HUDEP-2 (cell line): ENCODE data around the gene AJUBA.
"Not testable (repeated sequence)": the region's sequence is repeated elsewhere in the genome, so short reads cannot be mapped to it uniquely, and the experiment has no call there.

Experiments
- DNase-seq, 76 experiments: peaks; one replicate each; lab custom pipeline; 2025; ENCODE audit not compliant: unreplicated experiment in 76 of 76; lab: John Stamatoyannopoulos, UW

Gene AJUBA

DNA sequence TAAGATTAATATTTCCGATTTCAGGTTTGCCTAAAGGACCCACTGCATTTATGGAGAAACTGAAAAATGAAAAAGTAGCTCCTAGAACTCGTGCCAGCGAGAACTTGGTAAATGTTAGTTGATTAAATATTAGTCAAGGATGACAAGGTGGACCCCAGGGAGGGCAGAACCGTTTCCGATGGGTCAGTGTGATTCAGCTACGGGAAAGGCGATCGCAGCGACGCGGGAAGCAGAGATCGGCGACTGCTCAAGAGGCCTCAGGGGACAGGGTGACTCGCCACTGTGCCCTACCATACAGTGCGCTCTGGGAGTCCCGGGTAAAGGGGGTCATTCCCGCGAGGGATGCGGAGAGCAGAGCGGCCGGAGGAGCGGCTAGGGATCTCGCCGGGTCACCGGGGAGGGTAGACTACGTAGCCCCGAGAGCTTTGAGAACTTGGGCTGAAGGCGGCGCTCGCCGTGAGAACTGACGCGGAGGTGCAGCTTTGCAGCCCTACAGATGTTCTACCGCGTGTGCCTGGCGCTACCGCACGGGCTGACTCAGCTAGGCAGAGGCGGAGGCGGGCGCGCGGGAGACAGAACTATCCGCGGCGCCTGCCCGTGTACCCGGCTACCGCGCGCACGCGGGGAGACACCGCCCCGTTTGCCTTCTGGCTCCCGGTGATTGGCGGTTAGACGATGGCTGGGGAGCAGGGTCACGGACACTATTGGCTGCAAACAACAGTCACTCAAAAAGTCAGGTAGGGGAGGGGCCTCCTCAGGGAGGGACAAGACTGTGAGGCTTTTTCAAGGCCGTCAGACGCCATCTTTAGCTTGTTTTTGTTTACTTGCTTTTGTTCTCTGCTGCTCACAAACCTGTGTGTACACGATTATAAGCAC, 24.4 kb upstream of the AJUBA start:
- peak in 75 of 76 experiments; percentile 53 to 99 (median 96) for DNase-seq

DNA sequence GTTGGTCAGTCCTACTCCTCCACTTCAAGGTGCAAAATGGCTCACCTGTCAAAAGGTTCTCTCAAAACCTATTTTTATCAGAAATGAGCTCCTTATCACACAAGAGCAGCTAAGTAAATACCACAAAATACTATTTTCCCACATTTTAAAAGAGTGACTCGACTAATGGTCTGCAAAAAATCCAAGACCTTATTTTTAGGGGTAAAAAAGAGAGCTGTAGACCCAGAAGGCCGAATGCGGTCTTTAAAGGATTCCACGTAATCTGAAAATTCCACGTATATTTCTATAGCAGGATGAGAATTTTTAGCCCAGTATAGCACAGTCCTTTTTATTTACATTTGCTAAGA, 23.8 kb upstream of the AJUBA start:
- DNase-seq, result peak in 1 of 76 experiments; percentile 36

DNA sequence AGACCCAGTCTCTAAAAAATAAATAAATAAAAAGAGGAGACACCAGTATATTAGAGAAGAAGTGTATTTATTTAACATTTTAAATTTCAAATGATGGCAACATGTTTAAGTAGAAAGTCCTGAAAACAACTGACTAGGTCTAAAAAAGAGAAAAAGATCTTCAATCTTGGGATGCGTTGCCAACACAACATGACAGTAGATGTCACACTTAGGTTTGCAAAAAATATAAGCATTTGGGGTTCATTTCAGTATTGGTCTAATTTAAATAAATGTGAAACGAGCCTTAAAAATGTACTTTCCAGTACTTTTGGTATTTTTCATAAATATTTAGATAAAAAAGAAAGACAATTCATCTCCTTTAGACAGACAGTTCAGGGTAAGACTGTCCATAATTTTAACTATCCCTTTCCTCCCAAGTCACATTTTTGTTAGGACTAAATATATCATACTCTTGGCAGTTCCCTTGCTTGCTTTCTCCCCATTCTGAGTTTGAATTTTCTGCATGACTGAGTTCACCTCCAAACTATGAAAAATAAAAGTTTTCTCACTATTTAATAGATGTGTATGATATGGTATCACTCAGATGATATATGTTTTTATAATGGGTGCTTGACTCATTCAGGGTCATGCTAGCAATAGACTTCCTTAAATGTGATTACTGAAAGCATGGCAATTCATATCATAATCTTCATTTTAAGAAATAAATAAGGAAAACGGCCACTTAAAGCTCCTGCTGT, 23.3 kb upstream of the AJUBA start:
- no peak for DNase-seq

DNA sequence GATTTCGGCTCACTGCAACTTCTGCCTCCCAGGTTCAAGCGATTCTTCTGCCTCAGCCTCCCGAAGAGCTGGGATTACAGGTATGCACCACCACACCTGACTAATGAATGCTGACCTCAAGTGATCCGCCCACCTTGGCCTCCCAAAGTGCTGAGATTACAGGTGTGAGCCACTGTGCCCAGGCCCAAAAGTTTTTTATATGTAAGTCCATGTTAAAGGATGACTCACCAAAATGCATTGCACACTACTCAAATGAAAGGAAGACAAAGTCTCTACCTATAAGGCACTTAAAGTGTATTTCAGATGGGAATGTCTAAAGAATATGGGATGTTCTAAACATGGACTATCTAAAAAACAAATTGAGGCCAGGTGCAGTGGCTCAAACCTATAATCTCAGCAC, 21.9 kb upstream of the AJUBA start:
- DNase-seq, result not testable (repeated sequence)

DNA sequence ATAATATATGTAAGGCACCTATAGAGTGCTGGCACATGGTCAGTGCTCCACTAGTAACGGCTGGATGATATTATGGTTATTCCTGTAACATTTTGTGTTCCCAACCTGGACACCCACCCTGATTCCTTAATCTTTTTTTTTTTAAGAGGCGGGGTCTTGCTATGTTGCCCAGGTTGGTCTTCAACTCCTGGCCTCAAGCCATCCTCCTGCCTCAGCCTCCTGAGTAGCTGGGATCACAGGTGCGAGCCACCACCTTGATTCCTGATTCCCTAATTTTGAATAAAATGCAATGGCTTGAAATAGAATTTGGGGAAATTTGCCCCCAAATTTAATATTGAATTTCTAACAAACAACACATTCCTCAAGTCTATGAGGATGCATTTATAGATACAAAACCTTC, 20.2 kb upstream of the AJUBA start:
- no peak for DNase-seq

DNA sequence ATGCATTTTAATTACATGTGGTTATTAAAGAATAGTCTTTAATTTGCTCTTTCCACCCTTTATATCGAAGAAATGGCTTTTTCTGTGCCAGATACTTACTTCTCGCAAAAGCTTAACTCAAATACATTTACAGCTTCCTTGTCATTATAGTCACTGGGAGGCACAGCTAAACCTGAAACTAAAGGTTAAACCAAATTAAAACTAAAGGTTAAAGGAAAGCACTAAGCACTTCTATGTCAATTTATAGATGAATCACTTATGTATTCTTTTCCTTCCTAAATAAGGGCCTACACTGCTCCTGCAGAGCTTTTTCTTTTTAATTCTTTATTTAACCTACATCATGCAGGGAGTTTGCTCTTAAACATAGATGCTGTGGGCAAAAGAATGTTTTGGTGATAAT, 18.5 kb upstream of the AJUBA start:
- DNase-seq, result no peak

DNA sequence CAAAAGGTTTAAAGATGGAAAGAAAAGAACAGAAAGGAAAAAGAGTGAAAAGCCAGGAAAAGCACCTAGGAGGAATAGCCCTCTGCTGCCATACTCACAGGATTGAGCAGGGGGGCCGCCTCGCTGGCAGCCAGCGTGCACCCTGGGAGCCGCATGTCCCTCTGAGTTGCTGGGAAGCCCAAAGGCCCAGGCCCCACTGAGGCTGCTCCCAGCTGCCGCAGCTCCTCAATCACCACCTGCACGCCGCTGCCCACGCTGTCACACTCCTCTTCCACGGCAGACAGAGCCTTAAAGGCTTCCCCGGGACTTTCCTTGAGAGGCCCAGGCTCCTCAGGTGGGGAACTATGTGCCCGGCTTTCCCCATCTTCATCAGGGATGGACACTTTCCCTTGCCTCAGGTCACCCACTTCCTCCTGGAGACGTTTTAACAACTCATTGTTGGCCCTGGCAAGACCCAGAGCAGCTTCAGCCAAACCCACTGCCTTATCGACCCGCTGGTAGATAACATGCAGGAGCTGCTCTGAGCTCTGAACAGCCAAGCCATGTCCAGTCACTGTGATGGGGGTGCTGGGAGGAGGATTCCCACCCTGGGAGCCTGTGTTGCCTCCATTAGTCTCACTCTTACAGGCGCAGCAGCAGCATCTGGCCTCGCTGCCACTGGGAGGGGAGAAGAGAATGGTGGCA, 16.1 kb upstream of the AJUBA start:
- DNase-seq, result peak in 36 of 76 experiments; percentile 7 to 56 (median 22)

DNA sequence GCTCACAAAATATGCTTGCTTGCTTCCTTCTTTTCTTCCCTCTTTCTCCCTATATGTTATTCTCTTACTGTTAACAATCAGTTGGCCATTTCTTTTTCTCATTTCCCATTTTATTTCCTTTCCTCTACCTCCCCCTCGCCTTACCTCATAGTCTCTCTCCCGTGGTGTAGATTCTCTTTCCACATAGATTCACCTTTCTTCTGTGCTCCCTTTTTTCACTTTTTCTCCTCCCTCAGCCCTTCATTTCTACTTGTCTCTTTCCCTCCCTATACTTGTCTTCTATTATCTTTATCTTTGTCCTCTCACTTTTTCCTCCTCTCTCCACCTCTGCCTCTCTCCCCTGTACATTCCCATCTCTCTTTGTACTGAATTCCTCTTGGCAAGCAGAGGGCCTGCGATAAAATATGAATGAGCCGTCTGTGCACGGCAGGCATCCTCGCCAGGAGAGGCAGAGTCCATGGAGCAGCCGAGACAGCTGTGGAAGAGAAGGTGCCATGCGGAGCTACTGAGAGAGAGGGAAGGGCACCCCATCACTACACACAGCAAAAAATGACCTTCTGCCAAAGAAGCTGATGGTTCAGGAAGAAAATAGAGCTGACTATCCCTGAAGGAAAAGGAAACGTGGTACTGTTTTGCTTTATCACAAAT, 15.4 kb upstream of the AJUBA start:
- DNase-seq, result no peak

DNA sequence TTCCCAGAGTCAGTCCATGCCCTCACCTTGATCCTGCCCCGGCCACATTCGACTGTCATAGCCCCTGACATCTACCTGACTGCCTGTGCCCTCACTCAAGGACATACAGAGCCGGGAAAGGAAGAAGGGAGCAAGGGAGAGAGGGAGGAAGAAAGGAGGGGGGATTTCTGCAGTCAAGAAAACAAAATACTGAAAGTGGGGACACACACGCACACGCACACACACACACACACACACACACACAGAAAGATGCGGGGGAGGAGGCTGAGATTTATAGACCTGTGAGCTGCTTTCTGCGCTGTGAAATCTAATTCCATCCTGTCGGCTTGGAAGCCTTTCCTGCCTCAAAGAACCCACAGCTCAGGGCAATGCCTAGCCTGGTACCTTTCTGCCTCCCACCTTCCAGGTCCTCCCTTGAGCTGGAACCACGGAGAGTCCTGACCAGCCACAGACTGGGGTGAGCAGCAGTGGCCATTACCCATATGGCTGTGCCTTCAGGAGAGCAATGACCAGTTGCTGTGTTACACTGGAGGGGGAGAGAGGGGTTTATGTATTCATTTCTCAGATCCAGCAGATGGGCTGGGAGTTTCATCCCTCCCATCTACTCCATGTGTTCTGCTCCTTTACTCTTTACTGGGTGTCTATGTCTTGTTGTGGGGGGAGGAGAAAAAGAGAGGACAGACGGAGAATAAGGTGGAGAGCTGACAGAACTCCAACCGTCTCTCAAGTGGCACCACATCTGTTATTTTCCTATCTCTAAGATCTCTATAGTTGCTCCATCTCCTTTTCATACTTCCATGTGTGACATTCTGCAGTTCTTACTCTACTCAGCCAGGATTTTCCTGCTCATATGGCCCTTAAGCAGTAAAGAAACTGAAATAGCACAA, 14.7 kb upstream of the AJUBA start:
- no peak for DNase-seq

DNA sequence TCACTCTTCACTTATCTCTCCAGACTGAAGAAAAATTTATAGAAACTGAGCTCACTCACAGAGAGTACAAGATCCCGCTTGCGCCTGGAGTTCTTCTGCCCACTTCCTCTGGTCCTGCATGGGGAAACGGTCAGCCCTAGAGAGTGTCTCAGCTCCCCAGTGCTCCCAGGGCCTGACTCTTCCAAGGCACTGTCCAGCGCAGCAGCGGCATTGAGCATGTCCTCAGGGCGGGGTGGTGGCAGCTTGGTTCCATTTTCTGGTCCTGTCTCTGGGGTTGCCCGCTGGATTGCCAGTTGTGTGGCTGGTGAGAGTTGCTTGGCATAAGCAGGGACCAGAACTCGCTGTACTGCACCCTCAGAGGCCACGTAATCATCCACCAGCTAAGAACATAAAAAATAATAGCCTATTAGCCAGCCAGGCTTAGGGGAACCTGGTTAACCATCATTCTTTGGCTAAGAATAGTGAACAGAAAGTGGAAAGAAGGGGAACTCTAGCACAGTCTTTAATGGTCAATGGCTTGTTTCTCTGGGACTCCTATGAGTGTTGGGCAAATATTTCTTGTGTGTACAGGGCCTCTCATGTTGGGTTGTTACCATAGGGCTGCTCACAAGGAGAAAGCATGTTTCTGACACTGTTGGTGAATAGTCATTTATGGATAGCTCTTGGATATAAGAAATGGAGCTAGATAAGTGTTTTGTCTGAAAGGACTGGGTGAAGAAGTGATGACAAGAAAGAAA, 13.7 kb upstream of the AJUBA start:
- no peak for DNase-seq

DNA sequence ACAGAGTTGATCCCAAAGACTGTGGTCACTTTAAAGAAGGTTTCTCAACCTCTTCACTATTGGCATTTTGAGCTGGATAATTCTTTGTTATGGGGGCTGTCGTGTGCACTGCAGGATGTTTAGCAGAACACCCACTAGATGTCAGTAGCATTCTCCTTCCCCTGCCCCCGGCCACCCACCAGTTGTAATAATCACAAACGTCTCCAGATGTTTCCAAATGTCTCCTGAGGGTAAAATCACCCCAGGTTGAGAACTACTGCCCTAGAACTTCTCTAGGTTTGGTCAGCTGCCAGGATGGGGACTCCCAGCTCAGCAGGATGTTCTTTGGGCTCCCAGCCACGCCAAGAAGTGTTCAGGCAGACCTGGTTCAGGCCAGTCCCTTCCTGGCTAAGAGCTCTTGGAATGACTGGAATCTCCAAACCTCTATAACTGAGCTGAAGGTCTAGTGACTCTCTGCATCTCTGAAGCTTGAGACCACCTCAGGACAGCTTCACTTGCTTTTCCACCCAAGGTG, 12.5 kb upstream of the AJUBA start:
- DNase-seq, result peak in 24 of 76 experiments; percentile 6 to 42 (median 16)

DNA sequence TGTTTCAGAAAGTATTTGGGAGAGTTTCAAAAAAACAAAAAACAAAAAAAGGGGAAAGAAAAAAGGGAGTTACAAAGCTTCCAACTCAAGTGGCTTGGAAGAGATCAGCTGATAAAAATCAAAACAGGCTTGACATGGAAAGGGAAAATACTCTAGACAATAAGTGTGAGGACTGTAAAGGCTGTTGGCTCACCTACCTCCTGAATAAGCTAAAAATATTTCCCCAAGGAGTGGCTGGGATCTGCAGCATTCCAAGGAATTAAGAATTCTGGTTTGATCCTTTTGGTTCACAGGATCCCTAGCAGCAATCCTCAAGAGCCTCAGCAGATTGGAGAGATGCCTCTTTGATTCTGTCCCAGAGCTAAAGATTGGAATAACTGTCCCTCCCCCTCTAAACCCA, 11.2 kb upstream of the AJUBA start:
- no peak for DNase-seq

DNA sequence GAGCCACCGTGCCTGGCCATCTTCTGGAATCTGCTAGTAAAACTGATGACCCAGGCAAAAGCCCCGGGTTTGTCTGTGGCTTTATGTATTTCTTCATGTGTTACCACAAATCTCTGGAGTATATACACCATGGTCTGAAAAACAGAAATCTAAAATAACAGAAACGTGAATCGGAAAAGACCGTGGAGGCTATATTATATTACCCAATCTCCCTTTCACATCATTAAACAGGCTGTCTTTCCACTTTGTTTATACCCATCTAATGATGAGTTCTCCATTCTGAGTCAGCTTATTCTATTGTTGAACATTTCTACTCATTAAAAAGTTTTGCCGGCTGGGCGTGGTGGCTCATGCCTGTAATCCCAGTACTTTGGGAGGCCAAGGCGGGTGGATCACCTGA, 9.5 kb upstream of the AJUBA start:
- DNase-seq, result no peak

DNA sequence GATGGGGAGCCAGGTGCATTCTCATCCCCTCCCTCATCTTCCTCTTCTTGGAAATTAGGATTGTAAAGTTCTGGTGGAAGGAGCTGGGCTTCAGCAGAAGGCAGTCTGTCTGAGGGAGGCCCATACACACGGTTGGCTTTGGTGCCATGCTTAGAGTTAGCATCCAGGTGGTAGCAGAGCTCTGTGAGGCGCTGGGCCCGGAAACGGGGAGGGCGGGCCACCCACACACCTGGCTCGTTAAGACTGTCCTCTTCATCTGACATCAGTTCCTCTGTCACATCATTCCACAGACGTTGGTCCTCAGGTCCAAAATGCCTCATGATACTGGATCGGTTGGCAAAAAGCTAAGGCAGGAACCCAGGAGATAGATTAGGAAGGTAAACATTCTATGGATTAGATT, 4.9 kb upstream of the AJUBA start:
- DNase-seq, result no peak

DNA sequence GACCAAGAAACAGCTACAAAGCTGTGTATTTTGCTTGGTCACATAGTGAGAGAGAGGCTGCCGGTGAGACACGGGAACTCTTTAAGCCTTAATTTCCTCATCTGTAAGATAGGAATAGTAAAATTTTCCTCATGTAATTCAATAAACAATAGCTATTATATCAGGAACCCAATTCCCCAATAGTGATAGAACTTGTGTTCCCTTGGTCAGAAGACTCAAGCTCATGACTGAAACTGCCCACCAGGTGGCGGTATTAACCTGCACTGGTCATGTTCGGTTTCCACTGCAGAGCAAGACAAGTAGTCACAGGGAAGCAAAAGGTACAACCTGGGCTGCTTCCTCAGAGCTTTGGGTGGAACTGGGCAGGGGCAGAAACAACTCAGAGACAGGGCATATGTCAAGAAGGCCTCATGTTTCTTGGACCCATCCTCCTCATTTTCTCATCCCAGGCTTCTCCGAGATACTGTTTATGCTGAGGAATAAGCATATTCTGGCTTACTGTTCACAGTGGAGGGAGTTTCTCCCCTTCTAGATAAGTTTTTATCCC, 4.2 kb upstream of the AJUBA start:
- peak in 72 of 76 experiments; percentile 16 to 87 (median 66) for DNase-seq

DNA sequence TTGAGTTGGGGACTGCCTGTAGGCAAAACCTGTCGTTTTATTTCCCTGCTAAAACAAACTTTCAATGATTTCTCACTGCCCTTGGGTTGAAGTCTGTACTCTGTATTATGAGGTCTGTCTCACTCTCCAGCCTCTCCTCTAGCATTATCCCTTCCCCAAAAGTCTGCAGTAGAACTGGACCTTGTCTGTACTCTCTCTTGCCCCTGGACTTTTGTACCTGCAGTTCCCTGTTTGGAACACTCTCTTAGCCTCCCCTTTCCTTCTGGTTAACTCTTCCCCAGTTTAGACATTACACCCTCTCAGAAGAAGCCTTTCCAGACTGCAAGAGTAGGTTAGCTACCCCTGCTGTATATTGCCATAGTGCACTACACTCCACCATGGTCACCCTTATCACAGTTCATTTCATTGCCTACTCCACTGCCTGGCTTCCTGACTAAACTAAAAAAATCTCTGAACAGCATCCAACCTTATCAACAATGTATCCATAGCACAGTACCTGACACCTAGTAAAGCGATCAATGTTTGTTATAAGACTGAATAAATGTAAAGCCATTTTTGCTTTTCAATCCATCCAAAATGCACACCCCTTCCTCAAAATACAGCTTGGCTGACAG, 3.6 kb upstream of the AJUBA start:
- no peak for DNase-seq

DNA sequence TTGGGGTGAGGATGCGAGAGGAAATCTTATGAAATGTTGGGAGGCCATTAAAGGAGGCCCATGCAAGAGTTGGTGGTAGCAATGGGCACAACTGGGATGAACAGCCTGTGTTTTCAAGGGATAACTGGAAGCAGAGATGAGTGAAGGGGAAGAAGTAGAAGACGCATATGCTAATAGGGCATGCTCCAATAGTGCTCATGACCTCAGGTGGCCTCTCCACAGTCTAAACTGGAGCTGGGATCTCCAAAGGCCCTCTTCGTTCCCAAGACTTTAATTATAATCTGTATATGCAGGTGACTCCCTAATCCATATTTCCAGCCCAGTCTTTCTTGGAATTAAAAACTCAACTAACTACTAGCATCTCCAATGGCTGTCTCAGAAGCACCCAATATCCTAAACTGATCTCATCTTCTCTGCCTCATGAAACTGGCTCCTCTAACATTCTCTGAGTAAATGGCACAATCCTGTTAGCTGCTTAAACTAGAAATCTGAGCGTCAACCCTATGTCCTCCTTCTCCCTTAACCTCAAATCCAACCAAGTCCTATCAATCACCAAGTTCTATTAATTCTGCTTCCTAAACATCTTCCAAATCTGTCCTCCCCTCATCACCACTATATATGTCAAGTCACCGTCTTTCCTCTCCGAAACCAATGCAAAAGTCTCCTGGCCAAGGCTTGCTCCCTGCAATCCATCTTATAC, 2.8 kb upstream of the AJUBA start:
- no peak for DNase-seq
